ENCODE results near the gene TTF2. TPM values are rescaled to one million over a fixed set of nuclear protein-coding genes. Genes with fewer than 3 reads are reported as not detected.

Gene TTF2
- total and polyA plus RNA-seq, 2 of the 8 experiments (the other 6 are each of a cell fraction or from before 2014, with no cell fraction given) = 16.9 to 89.6 TPM

GRCh38 chr1:117025568-117025967 is 34.6 kb upstream of the TTF2 start:
- Histone ChIP-seq H3K14ac (ENCODE audit: insufficient read length) (no peak overlapping the region), H4K91ac (replicated peaks; ENCODE audit: insufficient read length, low read length) (no peak overlapping the region), H2BK5ac (ENCODE audit: low read depth, low read length) (no peak overlapping the region), H3K4ac (replicated peaks; ENCODE audit: insufficient read length, low read depth, low read length) (no peak overlapping the region), H4K20me1 (replicated peaks in 1 of 2; ENCODE audit: control insufficient read depth in 1 of 2, insufficient read depth in 2 of 2, low read length in 2 of 2) (no peaks in the 10 kb centered on the region), H3K56ac (replicated peaks; ENCODE audit: insufficient read length, low read depth, low read length) (no peak overlapping the region), H3K23me2 (ENCODE audit: low read depth, low read length) (no peaks in the 10 kb centered on the region; the same call in 1 of the 2 replicates), H3K79me1 (ENCODE audit: low read depth, low read length) (no peaks in the 10 kb centered on the region), H4K5ac (ENCODE audit: insufficient read length, low read depth, low read length) (no peak overlapping the region), H3K79me2 (ENCODE audit: control insufficient read depth in 1 of 2, insufficient read depth in 2 of 2, low read length in 2 of 2) (peaks cover 0 to 3% of the 10 kb centered on the region in 2 experiments; a peak in 1 of 4 replicates), H3K9me3 (ENCODE audit: insufficient read depth in 2 of 2, low read depth in 1 of 2, low read length in 1 of 2) (no peaks in the 10 kb centered on the region), H2AK5ac (ENCODE audit: low read depth, low read length) (no peak overlapping the region), H3K4me3 (ENCODE audit: extremely low read depth in 1 of 4, insufficient read depth in 2 of 4, low read depth in 3 of 4, low read length in 4 of 4) (no peak overlapping the region), H2BK120ac (replicated peaks; ENCODE audit: low read depth, low read length) (no peak overlapping the region), H3K23ac (ENCODE audit: insufficient read length) (no peak overlapping the region), H3K36me3 (ENCODE audit: control insufficient read depth in 2 of 4, insufficient read depth in 4 of 4, low read length in 3 of 4) (peaks cover 0 to 4% (median 0%) of the 10 kb centered on the region in 4 experiments; a peak in 1 of 8 replicates), H3K27me3 (replicated peaks in 1 of 4; ENCODE audit: control insufficient read depth in 3 of 4, extremely low read depth in 1 of 4, insufficient read depth in 3 of 4, low read length in 3 of 4) (no peaks in the 10 kb centered on the region), H3K27ac (ENCODE audit: low read depth, low read length) (no peak overlapping the region), H3K9ac (replicated peaks in 1 of 4; ENCODE audit: extremely low read depth in 1 of 4, low read depth in 3 of 4, low read length in 3 of 4) (no peak overlapping the region), H3K18ac (ENCODE audit: extremely low read depth, low read length) (no peak overlapping the region), H2AFZ (ENCODE audit: low read length) (no peak overlapping the region), H3K4me2 (ENCODE audit: insufficient read depth in 1 of 2, low read depth in 2 of 2, low read length in 2 of 2) (no peak overlapping the region), H4K8ac (ENCODE audit: extremely low read depth, insufficient read depth, low read length) (no peak overlapping the region), H2BK12ac (ENCODE audit: low read depth, low read length) (no peak overlapping the region), H3K4me1 (replicated peaks in 1 of 4; ENCODE audit: control insufficient read depth in 3 of 4, insufficient read depth in 4 of 4, low read length in 3 of 4) (no peaks in the 10 kb centered on the region), H2BK15ac (ENCODE audit: low read length) (no peak overlapping the region), H2BK20ac (ENCODE audit: low read length) (no peak overlapping the region)
- DNase-seq (ENCODE audit: low read depth in 1 of 2, low spot score in 2 of 2) (no peak), FAIRE-seq (no peak)
- 92% methylated on average over 7 of the region's 7 CpGs; no CpG with 5 or more reads in 1 of the 2 experiments for WGBS, 2 experiments (ENCODE audit: extremely low coverage in 1 of 2, insufficient coverage in 1 of 2, insufficient read length in 1 of 2, insufficient replicate concordance in 2 of 2, low coverage in 1 of 2, low lambda C conversion rate in 2 of 2, missing lambda C conversion rate in 1 of 2)
- POLR2A ChIA-PET (ENCODE audit: partially characterized antibody) = interaction anchor here (1.3 kb wide), 1 partner anchor 35 kb away, joined by 3 read pairs; the partner anchor contains the start of gene TTF2
- CTCF ChIA-PET (ENCODE audit: partially characterized antibody) = interaction anchor here (1.5 kb wide), 1 partner anchor 11 kb away, joined by 3 read pairs; no protein-coding TSS in a partner anchor
- no peak for TF ChIP-seq BCL11A (IDR thresholded peaks at IDR 0.05; ENCODE audit: low read depth in 2 of 2, low read length in 2 of 2)
- TF ChIP-seq SP2 (IDR thresholded peaks at IDR 0.05; ENCODE audit: low read length) = no peak
- no peak for TF ChIP-seq TCF12 (IDR thresholded peaks at IDR 0.05; ENCODE audit: low read depth, low read length)
- no peak for TF ChIP-seq JUN (IDR thresholded peaks at IDR 0.05; ENCODE audit: low read depth, low read length)
- no peak for TF ChIP-seq SIRT6 (IDR thresholded peaks at IDR 0.05; ENCODE audit: low read length)
- no peak for TF ChIP-seq HDAC2 (IDR thresholded peaks at IDR 0.05; ENCODE audit: borderline replicate concordance in 1 of 2, low read depth in 2 of 2, low read length in 2 of 2)
- no peak for TF ChIP-seq YY1 (IDR thresholded peaks at IDR 0.05; ENCODE audit: low read depth, low read length)
- TF ChIP-seq, protein P1, sequence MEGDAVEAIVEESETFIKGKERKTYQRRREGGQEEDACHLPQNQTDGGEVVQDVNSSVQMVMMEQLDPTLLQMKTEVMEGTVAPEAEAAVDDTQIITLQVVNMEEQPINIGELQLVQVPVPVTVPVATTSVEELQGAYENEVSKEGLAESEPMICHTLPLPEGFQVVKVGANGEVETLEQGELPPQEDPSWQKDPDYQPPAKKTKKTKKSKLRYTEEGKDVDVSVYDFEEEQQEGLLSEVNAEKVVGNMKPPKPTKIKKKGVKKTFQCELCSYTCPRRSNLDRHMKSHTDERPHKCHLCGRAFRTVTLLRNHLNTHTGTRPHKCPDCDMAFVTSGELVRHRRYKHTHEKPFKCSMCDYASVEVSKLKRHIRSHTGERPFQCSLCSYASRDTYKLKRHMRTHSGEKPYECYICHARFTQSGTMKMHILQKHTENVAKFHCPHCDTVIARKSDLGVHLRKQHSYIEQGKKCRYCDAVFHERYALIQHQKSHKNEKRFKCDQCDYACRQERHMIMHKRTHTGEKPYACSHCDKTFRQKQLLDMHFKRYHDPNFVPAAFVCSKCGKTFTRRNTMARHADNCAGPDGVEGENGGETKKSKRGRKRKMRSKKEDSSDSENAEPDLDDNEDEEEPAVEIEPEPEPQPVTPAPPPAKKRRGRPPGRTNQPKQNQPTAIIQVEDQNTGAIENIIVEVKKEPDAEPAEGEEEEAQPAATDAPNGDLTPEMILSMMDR (IDR thresholded peaks at IDR 0.05; ENCODE audit: control extremely low read depth in 1 of 3, insufficient read depth in 1 of 3, low read depth in 1 of 3, low read length in 3 of 3) = no peak
- TF ChIP-seq SIN3A (conservative IDR thresholded peaks at IDR 0.05 in 1 of 2, IDR thresholded peaks at IDR 0.05 in 1 of 2; ENCODE audit: low read depth in 1 of 2, low read length in 2 of 2) = no peak
- no peak for TF ChIP-seq KDM5A (IDR thresholded peaks at IDR 0.05; ENCODE audit: low read length)
